HL-60 (cell line): ENCODE measurements around the gene SFI1.

Experiments used
- CTCF ChIP-seq: IDR thresholded peaks from one replicate; pipeline ENCODE4 v1.5.1; 2011; ENCODE audit warnings: low read length, control low read depth, inconsistent platforms; ENCODE audit not compliant: insufficient read depth
- GABPA ChIP-seq: IDR thresholded peaks from 2 replicates; pipeline ENCODE4 v1.6.1; 2012; ENCODE audit warnings: low read depth
- POLR2AphosphoS5 ChIP-seq: IDR thresholded peaks from 2 replicates; pipeline ENCODE4 v1.6.1; 2012; ENCODE audit warnings: low read depth

- TF ChIP-seq CTCF (peak; percentile 68), POLR2AphosphoS5 (no peak), GABPA (no peak)
Observed at GRCh38 chr22:31561238-31561887, 65.0 kb downstream of the SFI1 start.
